HG03571 (cell line): ENCODE results near the gene NFX1.
"Not testable (repeated sequence)": the region's sequence is repeated elsewhere in the genome, so short reads cannot be mapped to it uniquely, and the experiment has no call there.

Source experiments
- ATAC-seq: cut with Tn5 transposase; IDR thresholded peaks from one replicate; pipeline ENCODE4 v1.9.1; 2021; ENCODE audit not compliant: unreplicated experiment

Gene NFX1

GRCh38 chr9:33354651-33355211, 64.4 kb downstream of the NFX1 start:
- ATAC-seq = no peak

- no peak for ATAC-seq
These were observed 65.6 kb downstream of the NFX1 start for GRCh38 chr9:33355933-33356332.

DNA sequence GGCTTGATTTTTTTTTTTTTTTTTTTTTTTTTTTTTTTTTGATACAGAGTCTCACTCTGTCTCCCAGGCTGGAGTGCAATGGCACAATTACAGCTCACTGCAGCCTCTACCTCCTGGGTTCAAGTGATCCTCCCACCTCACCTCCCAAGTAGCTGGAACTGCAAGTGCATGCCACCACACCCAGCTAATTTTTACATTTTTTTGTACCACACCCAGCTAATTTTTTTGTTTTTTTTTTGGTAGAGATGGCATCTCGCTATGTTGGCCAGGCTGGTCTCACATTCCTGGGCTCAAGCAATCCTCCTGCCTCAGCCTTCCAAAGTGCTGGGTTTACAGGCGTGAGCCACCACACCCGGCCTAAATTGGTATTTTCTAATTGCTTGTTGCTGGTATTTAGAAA, 68.3 kb downstream of the NFX1 start:
- not testable (repeated sequence) for ATAC-seq

- ATAC-seq = no peak
These were observed 73.8 kb downstream of the NFX1 start for GRCh38 chr9:33364127-33364526.

DNA sequence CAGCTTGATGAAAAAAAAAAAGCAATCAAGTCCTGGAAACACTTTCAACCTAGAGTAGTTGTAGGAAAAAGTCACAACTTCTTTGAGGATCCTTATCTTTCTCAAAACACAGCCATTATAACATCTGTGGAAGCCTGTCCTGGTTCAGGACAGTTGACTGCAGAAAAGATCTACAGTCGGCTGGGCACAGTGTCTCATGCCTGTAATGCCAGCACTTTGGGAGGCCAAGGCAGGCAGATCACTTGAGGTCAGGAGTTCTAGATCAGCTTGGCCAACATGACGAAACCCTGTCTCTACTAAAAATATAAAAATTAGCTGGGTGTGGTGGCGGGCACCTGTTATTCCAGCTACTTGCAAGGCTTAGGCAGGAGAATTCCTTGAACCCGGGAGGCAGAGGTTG, 74.5 kb downstream of the NFX1 start:
- ATAC-seq = not testable (repeated sequence)

DNA sequence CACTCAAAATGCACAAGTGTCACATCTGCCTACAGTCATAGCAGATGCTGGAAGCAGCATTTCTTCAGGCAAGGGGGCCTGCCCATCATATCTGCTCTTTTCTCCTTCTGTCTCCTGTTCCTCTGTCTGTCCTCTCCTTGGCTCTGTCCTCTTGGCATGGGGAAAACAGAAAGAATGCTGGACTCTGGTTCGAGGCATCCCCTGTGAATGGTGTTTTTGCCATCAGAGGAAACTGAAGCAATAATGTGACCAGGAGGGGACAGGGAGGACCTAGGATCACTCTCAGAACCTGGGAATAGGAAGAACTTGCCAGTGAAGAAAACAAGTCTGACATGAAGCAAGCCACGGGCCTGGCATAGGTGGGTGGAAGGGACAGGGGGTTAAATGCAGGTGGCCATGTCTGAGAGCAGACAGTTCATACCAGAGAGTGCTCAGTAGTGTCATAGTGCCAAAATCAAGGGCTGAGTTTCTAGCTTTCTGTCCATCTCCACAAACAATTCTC, 76.7 kb downstream of the NFX1 start:
- no peak for ATAC-seq

- ATAC-seq = no peak
These were observed 82.6 kb downstream of the NFX1 start for GRCh38 chr9:33372900-33373299.

GRCh38 chr9:33374190-33374589, 83.9 kb downstream of the NFX1 start:
- ATAC-seq = no peak

GRCh38 chr9:33374634-33375237, 84.4 kb downstream of the NFX1 start:
- ATAC-seq = peak; percentile 51

- peak; percentile 2 for ATAC-seq
These were observed 85.0 kb downstream of the NFX1 start for GRCh38 chr9:33375238-33375840.

DNA sequence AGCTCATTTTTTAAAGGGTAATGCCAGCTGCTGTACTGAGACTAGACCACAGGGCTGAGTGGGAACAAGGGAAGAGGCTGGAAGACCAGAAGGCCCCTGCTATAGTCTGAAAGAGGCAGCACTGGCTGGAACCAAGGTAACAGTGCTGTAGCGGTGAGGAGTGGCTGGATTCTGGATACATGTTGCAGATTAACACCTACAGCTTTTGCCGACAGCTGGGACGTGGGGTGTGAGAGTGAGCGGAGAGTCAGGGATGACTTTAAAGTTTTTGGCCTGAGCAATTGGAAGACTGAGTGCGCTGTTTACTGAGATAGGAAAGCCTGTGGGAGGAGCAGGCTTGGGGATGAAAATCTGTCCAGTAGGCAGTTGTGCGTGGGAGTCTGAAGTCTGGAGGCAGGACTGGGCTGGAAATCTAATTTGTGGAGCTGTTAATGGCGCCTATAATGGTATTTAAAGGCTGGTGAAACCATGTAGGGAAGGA, 85.6 kb downstream of the NFX1 start:
- no peak for ATAC-seq

DNA sequence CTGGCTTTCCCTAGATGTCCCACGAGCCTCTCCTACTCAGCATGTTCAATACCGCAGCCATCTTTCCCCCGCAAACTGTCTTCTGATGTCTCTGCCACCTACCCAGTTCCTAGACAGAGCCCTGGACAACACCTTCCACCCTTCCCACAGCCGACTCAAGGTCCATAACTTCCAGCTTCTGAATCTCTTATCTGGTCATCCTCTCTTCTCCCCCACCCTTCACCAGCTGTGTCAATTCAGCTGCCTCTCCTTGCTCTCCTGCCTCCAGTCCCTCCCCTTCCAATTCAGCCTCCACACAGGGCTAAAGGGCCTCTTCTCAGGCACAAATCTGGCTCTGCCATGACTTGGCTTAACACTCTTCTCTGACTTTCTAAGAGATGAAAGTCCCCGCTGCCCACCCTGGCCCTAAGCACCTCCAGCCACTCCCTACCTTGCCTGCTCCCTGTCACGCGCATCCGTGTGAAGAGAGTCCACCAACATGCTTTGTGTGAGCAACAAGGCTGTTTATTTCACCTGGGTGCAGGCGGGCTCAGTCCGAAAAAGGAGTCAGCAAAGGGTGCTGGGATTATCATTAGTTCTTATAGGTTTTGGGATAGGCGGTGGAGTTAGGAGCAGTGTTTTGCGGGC, 86.9 kb downstream of the NFX1 start:
- ATAC-seq = no peak

DNA sequence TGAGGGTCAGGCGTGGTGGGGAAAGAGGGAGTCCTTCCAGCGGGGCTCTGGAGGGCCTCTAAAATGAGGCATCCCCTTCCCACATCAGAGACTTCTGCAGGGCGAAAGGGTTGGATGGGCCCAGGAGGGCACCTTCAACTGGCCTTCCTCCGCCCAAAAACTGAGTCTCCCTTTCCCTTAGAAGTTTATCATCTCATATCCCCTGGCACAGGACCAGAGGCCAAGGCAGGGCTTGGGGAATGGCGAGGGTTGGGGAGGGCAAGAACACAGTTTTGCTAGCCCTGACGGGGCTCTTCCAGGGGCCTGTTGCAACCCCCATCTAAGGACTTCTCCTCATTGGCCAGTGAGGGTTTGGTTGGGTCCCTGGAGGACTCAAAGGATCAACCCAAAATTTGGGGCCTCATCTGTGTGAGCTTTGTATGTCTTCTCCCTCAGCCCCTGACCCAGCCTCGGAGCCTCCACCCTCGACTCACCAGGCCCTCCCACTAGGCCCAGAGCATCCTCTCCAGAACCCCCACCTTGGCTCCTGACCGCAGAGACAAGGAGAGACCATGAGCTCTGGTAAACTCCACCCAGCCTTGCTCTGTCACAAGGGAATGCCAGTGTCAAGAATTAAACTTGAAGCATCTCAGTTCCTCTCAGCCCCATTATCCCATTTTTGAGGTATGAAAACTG, 87.9 kb downstream of the NFX1 start:
- ATAC-seq = no peak

DNA sequence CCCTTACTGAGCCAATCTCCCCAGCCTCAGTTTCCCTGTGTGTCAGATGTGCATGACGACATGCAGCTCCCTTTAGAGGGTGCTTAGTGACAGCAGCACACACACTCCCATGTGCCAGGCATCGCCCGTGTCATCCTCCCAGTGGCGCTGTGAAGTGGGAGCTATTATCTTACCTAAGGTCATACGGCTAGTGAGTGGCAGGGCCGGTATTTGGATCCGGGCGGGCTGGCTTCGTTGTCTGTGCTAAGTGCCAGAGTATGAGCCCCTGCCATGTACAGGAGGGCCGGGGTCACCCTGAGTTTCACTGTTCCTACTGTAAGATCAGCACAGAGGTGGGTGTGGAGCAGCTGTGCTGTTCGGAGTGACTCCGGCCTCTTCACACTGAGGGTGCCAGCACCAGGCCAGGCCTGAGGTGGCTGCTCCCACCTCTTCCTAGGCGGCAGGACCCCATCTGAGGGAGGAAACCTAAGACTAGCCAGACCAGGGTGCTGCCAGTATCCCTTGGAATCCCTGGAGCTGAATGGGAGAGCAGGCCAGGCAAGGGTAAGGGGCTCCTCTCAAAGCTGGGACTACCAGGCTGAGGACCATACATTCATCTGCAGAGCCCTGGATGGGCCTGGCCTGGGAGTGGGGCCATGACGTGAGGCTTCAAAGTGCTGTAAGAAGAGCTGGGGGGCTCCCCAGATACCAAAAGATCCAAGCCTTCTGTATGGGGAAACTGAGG, 89.5 kb downstream of the NFX1 start:
- ATAC-seq = no peak

GRCh38 chr9:33380390-33381094, 90.2 kb downstream of the NFX1 start:
- ATAC-seq = no peak

GRCh38 chr9:33381231-33381791, 91.0 kb downstream of the NFX1 start:
- no peak for ATAC-seq

- not testable (repeated sequence) for ATAC-seq
These were observed 92.1 kb downstream of the NFX1 start for GRCh38 chr9:33382397-33382796.

GRCh38 chr9:33383396-33383795, 93.1 kb downstream of the NFX1 start:
- ATAC-seq = not testable (repeated sequence)

DNA sequence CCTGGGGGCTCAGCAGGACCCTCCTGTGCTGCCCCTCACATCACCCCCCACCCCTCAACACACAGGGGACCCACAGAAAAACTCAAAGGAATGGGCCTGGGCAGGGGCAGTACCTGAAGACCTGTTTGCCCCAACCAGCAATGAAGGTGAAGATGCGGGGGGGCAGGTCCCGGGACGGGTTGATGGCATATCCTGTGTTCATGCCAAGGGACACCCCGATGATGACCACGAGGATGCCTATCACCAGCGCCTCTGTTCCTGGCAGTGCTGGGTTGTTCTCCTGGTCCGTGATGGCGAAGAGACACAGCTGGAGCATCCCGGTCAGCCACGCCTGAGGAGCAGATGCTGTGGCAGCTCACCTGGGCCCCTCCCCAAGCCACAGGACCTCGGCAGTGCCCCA, 95.2 kb downstream of the NFX1 start:
- ATAC-seq = not testable (repeated sequence)
